ENCODE results near the gene TBX10. TPM values are rescaled to one million over a fixed set of nuclear protein-coding genes. Genes with fewer than 3 reads are reported as not detected.

The TBX10 gene
- total and polyA plus RNA-seq, 4 donors, result not detected

- H3K27me3 ChIP-seq (ENCODE audit: control insufficient read depth in 3 of 3, insufficient read depth in 3 of 3, low read length in 2 of 3), result no peaks in the 10 kb centered on the region
- peaks cover 0 to 22% (median 5%) of the 10 kb centered on the region in 5 donors for H3K4me1 ChIP-seq (ENCODE audit: control insufficient read depth in 5 of 5, insufficient read depth in 5 of 5, low read length in 5 of 5)
- DNase-seq (no peak), ATAC-seq (ENCODE audit: insufficient read depth, low FRiP score) (no peak)
- WGBS, 2 donors, result 94 to 95% methylated on average over 10 of the region's 10 CpGs
- H3K4me3 ChIP-seq, result no peak overlapping the region
- no peak overlapping the region for H3K9ac ChIP-seq (ENCODE audit: insufficient read depth in 1 of 2, low read length in 2 of 2)
- no peak for TF ChIP-seq CTCF (IDR thresholded peaks at IDR 0.05; ENCODE audit: control extremely low read depth, extremely low read depth)
- no peaks in the 10 kb centered on the region for H3K9me3 ChIP-seq (ENCODE audit: control insufficient read depth in 4 of 4, insufficient read depth in 3 of 4, low read length in 3 of 4)
- H3K27ac ChIP-seq (ENCODE audit: low read depth in 1 of 2, low read length in 1 of 2), result no peak overlapping the region
- H3K36me3 ChIP-seq (ENCODE audit: control insufficient read depth in 4 of 4, insufficient read depth in 4 of 4, low read length in 4 of 4), result peaks cover 0 to 37% (median 5%) of the 10 kb centered on the region in 4 donors
Measured at GRCh38 chr11:67609316-67609715, 30.2 kb downstream of the TBX10 start.

- Histone ChIP-seq H3K36me3 (ENCODE audit: control insufficient read depth in 4 of 4, insufficient read depth in 4 of 4, low read length in 4 of 4) (peaks cover 0 to 37% (median 5%) of the 10 kb centered on the region in 4 donors), H3K4me3 (no peak overlapping the region), H3K27ac (ENCODE audit: low read depth in 1 of 2, low read length in 1 of 2) (no peak overlapping the region), H3K9me3 (ENCODE audit: control insufficient read depth in 4 of 4, insufficient read depth in 3 of 4, low read length in 3 of 4) (no peaks in the 10 kb centered on the region), H3K27me3 (ENCODE audit: control insufficient read depth in 3 of 3, insufficient read depth in 3 of 3, low read length in 2 of 3) (no peaks in the 10 kb centered on the region), H3K4me1 (ENCODE audit: control insufficient read depth in 5 of 5, insufficient read depth in 5 of 5, low read length in 5 of 5) (peaks cover 0 to 22% (median 5%) of the 10 kb centered on the region in 5 donors), H3K9ac (ENCODE audit: insufficient read depth in 1 of 2, low read length in 2 of 2) (no peak overlapping the region)
- TF ChIP-seq CTCF (IDR thresholded peaks at IDR 0.05; ENCODE audit: control extremely low read depth, extremely low read depth), result no peak
- DNase-seq (no peak), ATAC-seq (ENCODE audit: insufficient read depth, low FRiP score) (no peak)
- WGBS, 2 donors, result 93 to 94% methylated on average over 8 of the region's 8 CpGs
Measured at GRCh38 chr11:67608486-67608885, 31.1 kb downstream of the TBX10 start.

- peak overlapping the region; percentile 81 for H3K4me3 ChIP-seq
- WGBS, 2 donors, result 47 to 58% methylated on average over 9 of the region's 9 CpGs
- H3K27ac ChIP-seq (ENCODE audit: low read depth in 1 of 2, low read length in 1 of 2), result peak overlapping the region; percentile 80 to 84
Measured at GRCh38 chr11:67607507-67607906, 32.1 kb downstream of the TBX10 start.

More at GRCh38 chr11:67607507-67607906, 32.1 kb downstream of the TBX10 start:
- no peaks in the 10 kb centered on the region for H3K27me3 ChIP-seq (ENCODE audit: control insufficient read depth in 3 of 3, insufficient read depth in 3 of 3, low read length in 2 of 3)
- peaks cover 0 to 32% (median 5%) of the 10 kb centered on the region in 4 donors for H3K36me3 ChIP-seq (ENCODE audit: control insufficient read depth in 4 of 4, insufficient read depth in 4 of 4, low read length in 4 of 4)
- no peak for TF ChIP-seq CTCF (IDR thresholded peaks at IDR 0.05; ENCODE audit: control extremely low read depth, extremely low read depth)
- no peaks in the 10 kb centered on the region for H3K9me3 ChIP-seq (ENCODE audit: control insufficient read depth in 4 of 4, insufficient read depth in 3 of 4, low read length in 3 of 4)
- peaks cover 0 to 22% (median 5%) of the 10 kb centered on the region in 5 donors for H3K4me1 ChIP-seq (ENCODE audit: control insufficient read depth in 5 of 5, insufficient read depth in 5 of 5, low read length in 5 of 5)
- peak overlapping the region; percentile 82 to 89 for H3K9ac ChIP-seq (ENCODE audit: insufficient read depth in 1 of 2, low read length in 2 of 2)
- no peak for DNase-seq
- ATAC-seq (ENCODE audit: insufficient read depth, low FRiP score), result no peak

All from lung (tissue), 12 donors.